H1 (cell line): Measurements from ENCODE around the gene STK16. TPM values are rescaled to one million over a fixed set of nuclear protein-coding genes. Genes with fewer than 3 reads are reported as not detected.

Source experiments
- CTCF ChIA-PET: fragments of 300-600 bp; sonication (Branson Sonifier 250); formaldehyde crosslinking; loops from one replicate; lab custom pipeline; 2021; ENCODE audit not compliant: partially characterized antibody; lab: Charles Lee
- POLR2A ChIA-PET: fragments of 300-600 bp; sonication (Branson Sonifier 250); formaldehyde crosslinking; loops from one replicate; lab custom pipeline; 2021; ENCODE audit warnings: inconsistent platforms; ENCODE audit not compliant: partially characterized antibody; lab: Charles Lee
- DNase-seq, 2 experiments: peaks; one replicate each; pipeline versions ENCODE4 v3.0.0 to v3.0.0-alpha.2; 2010 to 2022; ENCODE audit warnings: low spot score in 2 of 2, low read depth in 1 of 2, mixed read lengths in 1 of 2
- FAIRE-seq: peaks from 2 replicates; lab custom pipeline; 2011; peaks lifted over from hg19 to GRCh38; lab: Jason Lieb, UNC
- H2AFZ ChIP-seq: 2 replicates; pipeline ENCODE4 v1.8.1; 2012; ENCODE audit warnings: low read length, inconsistent platforms
- H2AK5ac ChIP-seq: 2 replicates; pipeline ENCODE4 v1.6.1; 2013; ENCODE audit warnings: low read depth, low read length
- H2BK120ac ChIP-seq: replicated peaks from 2 replicates; pipeline ENCODE3; 2013; ENCODE audit warnings: low read depth, low read length, inconsistent platforms
- H2BK12ac ChIP-seq: 2 replicates; pipeline ENCODE4 v1.6.1; 2013; ENCODE audit warnings: low read depth, low read length
- H2BK15ac ChIP-seq: 2 replicates; pipeline ENCODE4 v1.6.1; 2013; ENCODE audit warnings: low read length
- H2BK20ac ChIP-seq: 2 replicates; pipeline ENCODE4 v1.6.1; 2013; ENCODE audit warnings: low read length
- H2BK5ac ChIP-seq: 2 replicates; pipeline ENCODE4 v1.6.1; 2013; ENCODE audit warnings: low read depth, low read length
- H3K14ac ChIP-seq: 2 replicates; pipeline ENCODE4 v1.6.1; 2013; ENCODE audit warnings: inconsistent platforms; ENCODE audit not compliant: insufficient read length
- H3K18ac ChIP-seq: 2 replicates; pipeline ENCODE4 v1.6.1; 2013; ENCODE audit warnings: low read length; ENCODE audit errors: extremely low read depth
- H3K23ac ChIP-seq: 2 replicates; pipeline ENCODE4 v1.6.1; 2013; ENCODE audit warnings: inconsistent platforms; ENCODE audit not compliant: insufficient read length
- H3K23me2 ChIP-seq: 2 replicates; pipeline ENCODE4 v1.6.1; 2013; ENCODE audit warnings: low read depth, low read length
- H3K27ac ChIP-seq: 2 replicates; pipeline ENCODE4 v1.6.1; 2011; ENCODE audit warnings: low read depth, low read length, inconsistent platforms
- H3K27me3 ChIP-seq, 4 experiments: replicated peaks in 1 of 4; 1 replicate in 1 of 4; 2 replicates in 3 of 4; pipeline versions ENCODE4 v1.6.1 to v1.8.1; 2011 to 2013; ENCODE audit warnings: low read length in 3 of 4, mild to moderate bottlenecking in 3 of 4, inconsistent platforms in 2 of 4, mixed read lengths in 2 of 4, moderate library complexity in 1 of 4; ENCODE audit not compliant: control insufficient read depth in 3 of 4, insufficient read depth in 3 of 4; ENCODE audit errors: extremely low read depth in 1 of 4
- H3K36me3 ChIP-seq, 4 experiments: 2 replicates each; pipeline versions ENCODE4 v1.6.1 to v1.8.1; 2011 to 2013; ENCODE audit warnings: mild to moderate bottlenecking in 4 of 4, low read length in 3 of 4, moderate library complexity in 2 of 4, control low read depth in 1 of 4, inconsistent platforms in 1 of 4; ENCODE audit not compliant: insufficient read depth in 4 of 4, control insufficient read depth in 2 of 4
- H3K4ac ChIP-seq: replicated peaks from 2 replicates; pipeline ENCODE3; 2013; ENCODE audit warnings: low read length, low read depth, mixed read lengths, inconsistent platforms; ENCODE audit not compliant: insufficient read length
- H3K4me1 ChIP-seq, 4 experiments: replicated peaks in 1 of 4; 1 replicate in 1 of 4; 2 replicates in 3 of 4; pipeline versions ENCODE4 v1.6.1 to v1.8.1; 2011 to 2013; ENCODE audit warnings: low read length in 3 of 4, inconsistent platforms in 2 of 4, mixed read lengths in 1 of 4; ENCODE audit not compliant: insufficient read depth in 4 of 4, control insufficient read depth in 3 of 4
- H3K4me2 ChIP-seq, 2 experiments: 2 replicates each; pipeline versions ENCODE4 v1.6.1 to v1.8.1; 2011 to 2013; ENCODE audit warnings: low read depth in 2 of 2, low read length in 2 of 2, control low read depth in 1 of 2, inconsistent platforms in 1 of 2, mild to moderate bottlenecking in 1 of 2; ENCODE audit not compliant: insufficient read depth in 1 of 2
- H3K4me3 ChIP-seq, 4 experiments: fragments of 200-600, 300-600 bp in 1 of 4; sonication (generic), shearing (Covaris generic), sonication (Bioruptor Twin) in 1 of 4; 2 replicates each; pipeline versions ENCODE4 v1.5.1 to v1.8.1; 2011 to 2016; ENCODE audit warnings: low read length in 4 of 4, low read depth in 3 of 4, control low read depth in 2 of 4, inconsistent platforms in 2 of 4, mild to moderate bottlenecking in 2 of 4, mixed read lengths in 1 of 4, moderate library complexity in 1 of 4; ENCODE audit not compliant: insufficient read depth in 2 of 4; ENCODE audit errors: extremely low read depth in 1 of 4
- H3K56ac ChIP-seq: replicated peaks from 2 replicates; pipeline ENCODE3; 2013; ENCODE audit warnings: low read depth, mild to moderate bottlenecking, mixed read lengths, low read length, inconsistent platforms; ENCODE audit not compliant: insufficient read length
- H3K79me1 ChIP-seq: 2 replicates; pipeline ENCODE4 v1.6.1; 2013; ENCODE audit warnings: low read depth, low read length, control low read depth
- H3K79me2 ChIP-seq, 2 experiments: 2 replicates each; pipeline versions ENCODE4 v1.6.1 to v1.8.1; 2012 to 2013; ENCODE audit warnings: low read length in 2 of 2, mild to moderate bottlenecking in 2 of 2, inconsistent platforms in 1 of 2; ENCODE audit not compliant: insufficient read depth in 2 of 2, control insufficient read depth in 1 of 2
- H3K9ac ChIP-seq, 4 experiments: replicated peaks in 1 of 4; 1 replicate in 1 of 4; 2 replicates in 3 of 4; pipeline versions ENCODE4 v1.6.1 to v1.8.1; 2011 to 2013; ENCODE audit warnings: low read depth in 3 of 4, low read length in 3 of 4, control low read depth in 2 of 4, mild to moderate bottlenecking in 2 of 4, moderate library complexity in 2 of 4, inconsistent platforms in 1 of 4; ENCODE audit errors: extremely low read depth in 1 of 4
- H3K9me3 ChIP-seq, 2 experiments: 2 replicates each; pipeline versions ENCODE4 v1.6.1 to v1.8.1; 2012 to 2013; ENCODE audit warnings: mild to moderate bottlenecking in 2 of 2, moderate library complexity in 2 of 2, control low read depth in 1 of 2, inconsistent platforms in 1 of 2, low read depth in 1 of 2, low read length in 1 of 2, mixed read lengths in 1 of 2; ENCODE audit not compliant: insufficient read depth in 2 of 2
- H4K20me1 ChIP-seq, 2 experiments: replicated peaks in 1 of 2; 2 replicates each; pipeline versions ENCODE3 to v1.8.1; 2011 to 2013; ENCODE audit warnings: inconsistent platforms in 2 of 2, low read length in 2 of 2, mild to moderate bottlenecking in 1 of 2; ENCODE audit not compliant: insufficient read depth in 2 of 2, control insufficient read depth in 1 of 2
- H4K5ac ChIP-seq: 2 replicates; pipeline ENCODE4 v1.6.1; 2013; ENCODE audit warnings: low read length, low read depth, mixed read lengths, inconsistent platforms; ENCODE audit not compliant: insufficient read length
- H4K8ac ChIP-seq: 2 replicates; pipeline ENCODE4 v1.8.0; 2013; ENCODE audit warnings: mild to moderate bottlenecking, moderate library complexity, low read length, inconsistent platforms; ENCODE audit not compliant: insufficient read depth; ENCODE audit errors: extremely low read depth
- H4K91ac ChIP-seq: replicated peaks from 2 replicates; pipeline ENCODE3; 2013; ENCODE audit warnings: low read length, mixed read lengths, inconsistent platforms; ENCODE audit not compliant: insufficient read length
- RFX5 ChIP-seq: IDR thresholded peaks from 2 replicates; pipeline ENCODE4 v1.6.1; 2011; ENCODE audit warnings: low read depth, low read length, improper control_type of control experiment, borderline replicate concordance
- SAP30 ChIP-seq: fragments of 300-600 bp; sonication (generic); IDR thresholded peaks from 2 replicates; pipeline ENCODE4 v1.7.1; 2012; ENCODE audit warnings: low read length, moderate library complexity, mild to moderate bottlenecking, inconsistent platforms; ENCODE audit not compliant: insufficient read depth, insufficient replicate concordance
- WGBS, 2 experiments: shearing (Covaris generic) in 1 of 2; methylation state at CpG; one replicate each; pipeline versions ENCODE4 v1.1.6 to v1.1.7; 2013 to 2015; ENCODE audit warnings: low lambda C conversion rate in 2 of 2, mixed read lengths in 2 of 2, inconsistent platforms in 1 of 2, low coverage in 1 of 2, missing lambda C conversion rate in 1 of 2; ENCODE audit not compliant: insufficient replicate concordance in 2 of 2, insufficient coverage in 1 of 2, insufficient read length in 1 of 2; ENCODE audit errors: extremely low coverage in 1 of 2, missing lambda C conversion rate in 1 of 2; 5-methylcytosine and 5-hydroxymethylcytosine counted together
- polyA plus RNA-seq, 7 experiments: library from polyadenylated mRNA; depleted of rRNA in 3 of 7; stranded (reverse) in 5 of 7; unstranded in 2 of 7; fragments of >200 nt in 5 of 7; fragments of 200-250 nt in 2 of 7; gene quantifications; 1 replicate in 5 of 7; 2 replicates in 1 of 7; 4 replicates in 1 of 7; pipeline versions ENCODE4 v1.2.1 to v1.2.3, GENCODE V29; 2011 to 2013; ENCODE audit warnings: missing spikeins in 2 of 7, mixed read lengths in 2 of 7
- total RNA-seq: library from RNA; stranded (reverse); fragmentation: NEBNext Ultra II Directional; extraction: Animal tissue kit (Norgen Biotek cat#: 25700); gene quantifications from 2 replicates; pipeline ENCODE4 v1.2.1, GENCODE V29; 2021

STK16 gene
- total and polyA plus RNA-seq, 2 of the 8 experiments (the other 6 are each of a cell fraction or from before 2014, with no cell fraction given) = 21.3 to 51.4 TPM

DNA sequence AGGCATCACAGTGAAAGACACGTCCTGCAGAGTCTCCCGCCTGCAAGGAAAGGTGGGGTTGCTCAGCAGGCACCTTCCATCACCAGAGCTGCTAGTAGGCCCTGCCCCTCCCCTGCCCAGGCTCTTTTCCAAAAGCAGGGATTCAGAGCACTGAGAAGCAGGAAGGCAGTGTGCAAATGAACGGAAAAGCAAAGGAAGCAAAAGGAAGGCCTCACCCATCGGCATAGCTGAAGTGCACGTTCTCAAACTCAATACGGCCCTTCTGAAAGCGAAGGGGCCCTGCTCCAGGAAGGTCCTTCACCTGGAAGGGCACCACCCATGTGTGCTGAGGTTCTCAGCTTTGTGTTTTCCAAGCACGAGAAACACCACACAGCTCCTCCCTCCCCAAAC lies 32.3 kb upstream of the STK16 start:
- H3K4me1 ChIP-seq = peaks cover 0 to 2% (median 0%) of the 10 kb centered on the region in 4 experiments; a peak in 2 of 7 replicates
- CTCF ChIA-PET = interaction anchor here (0.9 to 1.1 kb wide), 2 partner anchors 41 to 64 kb away, joined by 4 read pairs; no protein-coding TSS in a partner anchor
- H3K9ac ChIP-seq = no peak overlapping the region
- no peak for TF ChIP-seq SAP30
- TF ChIP-seq RFX5 = no peak

More for the DNA sequence above, 32.3 kb upstream of the STK16 start:
- no peak overlapping the region for H2BK15ac ChIP-seq
- H3K79me2 ChIP-seq = no peaks in the 10 kb centered on the region
- no peak overlapping the region for H2BK120ac ChIP-seq
- no peak overlapping the region for H2BK12ac ChIP-seq
- H3K79me1 ChIP-seq = no peaks in the 10 kb centered on the region
- 98% methylated on average over 8 of the region's 8 CpGs; no CpG with 5 or more reads in 1 of the 2 experiments for WGBS, 2 experiments
- H3K23ac ChIP-seq = no peak overlapping the region
- H4K20me1 ChIP-seq = peaks cover 0 to 2% of the 10 kb centered on the region in 2 experiments
- no peak overlapping the region for H3K4ac ChIP-seq
- H4K5ac ChIP-seq = no peak overlapping the region
- H2AK5ac ChIP-seq = no peak overlapping the region
- DNase-seq (no peak), FAIRE-seq (no peak)
- H3K4me2 ChIP-seq = no peak overlapping the region
- H3K18ac ChIP-seq = no peak overlapping the region
- H4K91ac ChIP-seq = no peak overlapping the region
- H3K56ac ChIP-seq = no peak overlapping the region
- POLR2A ChIA-PET = interaction anchor here (0.6 to 1.5 kb wide), 7 partner anchors 11 to 50 kb away, joined by 3 to 7 read pairs (median 3); partner anchors contain the start of genes ANKZF1, ATG9A, GLB1L and STK16
- no peak overlapping the region for H3K4me3 ChIP-seq
- no peaks in the 10 kb centered on the region for H3K27me3 ChIP-seq
- H3K9me3 ChIP-seq = no peaks in the 10 kb centered on the region
- H4K8ac ChIP-seq = no peak overlapping the region
- peaks cover 14 to 57% (median 29%) of the 10 kb centered on the region in 4 experiments for H3K36me3 ChIP-seq
- no peak overlapping the region for H2AFZ ChIP-seq
- H3K23me2 ChIP-seq = peaks cover 2% of the 10 kb centered on the region
- no peak overlapping the region for H2BK5ac ChIP-seq
- no peak overlapping the region for H3K14ac ChIP-seq
- no peak overlapping the region for H2BK20ac ChIP-seq
- no peak overlapping the region for H3K27ac ChIP-seq
